HepG2 (cell line): Measurements from ENCODE around the gene RAB40C. TPM values are rescaled to one million over a fixed set of nuclear protein-coding genes. Genes with fewer than 3 reads are reported as not detected.

Experiments
- FOXC1 ChIP-seq: sonication (generic); formaldehyde crosslinking; IDR thresholded peaks from 2 replicates; pipeline ENCODE4 v1.8.0; 2022; ENCODE audit warnings: mild to moderate bottlenecking, missing genetic modification reagents, borderline replicate concordance
- GMEB1 ChIP-seq: sonication (generic); formaldehyde crosslinking; IDR thresholded peaks from 2 replicates; pipeline ENCODE4 v1.5.1; 2020; ENCODE audit warnings: missing genetic modification reagents, mild to moderate bottlenecking, borderline replicate concordance
- HDAC2 ChIP-seq: sonication (generic); formaldehyde crosslinking; IDR thresholded peaks from 2 replicates; pipeline ENCODE4 v1.4.0; 2020; ENCODE audit warnings: missing genetic modification reagents
- KMT2A ChIP-seq: sonication (generic); formaldehyde crosslinking; IDR thresholded peaks from 2 replicates; pipeline ENCODE4 v1.4.0; 2020; ENCODE audit warnings: missing genetic modification reagents
- MTF2 ChIP-seq: sonication (generic); formaldehyde crosslinking; IDR thresholded peaks from 2 replicates; pipeline ENCODE4 v1.5.0; 2020; ENCODE audit warnings: missing genetic modification reagents, borderline replicate concordance
- MYC ChIP-seq: sonication (generic); formaldehyde crosslinking; IDR thresholded peaks from 2 replicates; pipeline ENCODE4 v1.9.0; 2021; ENCODE audit warnings: missing genetic modification reagents, borderline replicate concordance
- PHB2 ChIP-seq: fragments of 450-650 bp; IDR thresholded peaks from 2 replicates; pipeline ENCODE4 v1.6.1; 2018; ENCODE audit not compliant: partially characterized antibody
- SALL2 ChIP-seq: sonication (generic); formaldehyde crosslinking; IDR thresholded peaks from 2 replicates; pipeline ENCODE4 v1.8.1; 2023; ENCODE audit warnings: mild to moderate bottlenecking, missing genetic modification reagents, inconsistent platforms
- XRCC5 ChIP-seq: fragments of 200-400 bp; formaldehyde crosslinking; optimal IDR thresholded peaks from 2 replicates; pipeline ENCODE3; 2017; ENCODE audit warnings: mild to moderate bottlenecking, low read length
- ZBTB21 ChIP-seq: sonication (generic); formaldehyde crosslinking; IDR thresholded peaks from 2 replicates; pipeline ENCODE4 v1.4.0; 2020; ENCODE audit warnings: missing genetic modification reagents
- ZMAT3 ChIP-seq: sonication (generic); formaldehyde crosslinking; conservative IDR thresholded peaks from 2 replicates; pipeline ENCODE4 v1.7.0; 2021; ENCODE audit warnings: missing genetic modification reagents
- ZNF10 ChIP-seq: sonication (generic); formaldehyde crosslinking; IDR thresholded peaks from 2 replicates; pipeline ENCODE4 v1.4.0; 2020; ENCODE audit warnings: mild to moderate bottlenecking, low read depth, missing genetic modification reagents, borderline replicate concordance
- ZNF225 ChIP-seq: sonication (generic); formaldehyde crosslinking; IDR thresholded peaks from 2 replicates; pipeline ENCODE4 v1.4.0; 2020; ENCODE audit warnings: mild to moderate bottlenecking, missing genetic modification reagents
- ZNF343 ChIP-seq: sonication (generic); formaldehyde crosslinking; IDR thresholded peaks from 2 replicates; pipeline ENCODE4 v1.4.0; 2020; ENCODE audit warnings: mild to moderate bottlenecking, missing genetic modification reagents
- ZNF7 ChIP-seq: IDR thresholded peaks from 2 replicates; pipeline ENCODE4 v1.6.1; 2016; ENCODE audit warnings: missing biosample characterization, missing genetic modification reagents
- polyA plus RNA-seq, 8 experiments: library from polyadenylated mRNA; depleted of rRNA in 3 of 8; stranded (reverse) in 7 of 8; unstranded in 1 of 8; fragments of >200 nt; fragmentation: Illumina TruSeq in 4 of 8; extraction: Trizol in 4 of 8; gene quantifications; 2 replicates each; pipeline versions ENCODE4 v1.2.1 to v1.2.3, GENCODE V29; 2011 to 2016; ENCODE audit warnings: low read depth in 4 of 8, missing spikeins in 1 of 8, mixed read lengths in 1 of 8; ENCODE audit not compliant: insufficient read depth in 1 of 8
- total RNA-seq, 5 experiments: library from RNA; depleted of rRNA; stranded (reverse); fragments of >200 nt; fragmentation: Illumina TruSeq; extraction: Trizol; gene quantifications; 2 replicates each; pipeline ENCODE4 v1.2.3, GENCODE V29; 2016; ENCODE audit warnings: low read depth in 1 of 5
- TF ChIP-seq, protein P1 (sequence below): sonication (generic); formaldehyde crosslinking; IDR thresholded peaks from 2 replicates; pipeline ENCODE4 v1.9.0; 2022; ENCODE audit warnings: low read depth, missing genetic modification reagents
- TF ChIP-seq, protein P2 (sequence below): sonication (generic); formaldehyde crosslinking; IDR thresholded peaks from 2 replicates; pipeline ENCODE4 v1.4.0; 2020; ENCODE audit warnings: missing genetic modification reagents, borderline replicate concordance
- TF ChIP-seq, protein P3 (sequence below): sonication (generic); formaldehyde crosslinking; IDR thresholded peaks from 2 replicates; pipeline ENCODE4 v1.8.1; 2023; ENCODE audit warnings: missing genetic modification reagents, inconsistent platforms, borderline replicate concordance
- TF ChIP-seq, protein P4 (sequence below): sonication (generic); formaldehyde crosslinking; IDR thresholded peaks from 2 replicates; pipeline ENCODE4 v1.4.0; 2020; ENCODE audit warnings: mild to moderate bottlenecking, missing genetic modification reagents

The RAB40C gene
- total and polyA plus RNA-seq, 2 of the 13 experiments (the other 11 are each of a cell fraction or from before 2014, with no cell fraction given): 7.7 to 11.5 TPM

- TF ChIP-seq ZNF343 (CRISPR knock-in tag): no peak
- TF ChIP-seq PHB2: no peak
- TF ChIP-seq MYC (CRISPR knock-in tag): no peak; the same call in 1 of the 2 replicates
- no peak for TF ChIP-seq MTF2
- TF ChIP-seq XRCC5: peak; percentile 90
- TF ChIP-seq ZNF7: no peak
- no peak for TF ChIP-seq ZMAT3
- TF ChIP-seq, protein P1, sequence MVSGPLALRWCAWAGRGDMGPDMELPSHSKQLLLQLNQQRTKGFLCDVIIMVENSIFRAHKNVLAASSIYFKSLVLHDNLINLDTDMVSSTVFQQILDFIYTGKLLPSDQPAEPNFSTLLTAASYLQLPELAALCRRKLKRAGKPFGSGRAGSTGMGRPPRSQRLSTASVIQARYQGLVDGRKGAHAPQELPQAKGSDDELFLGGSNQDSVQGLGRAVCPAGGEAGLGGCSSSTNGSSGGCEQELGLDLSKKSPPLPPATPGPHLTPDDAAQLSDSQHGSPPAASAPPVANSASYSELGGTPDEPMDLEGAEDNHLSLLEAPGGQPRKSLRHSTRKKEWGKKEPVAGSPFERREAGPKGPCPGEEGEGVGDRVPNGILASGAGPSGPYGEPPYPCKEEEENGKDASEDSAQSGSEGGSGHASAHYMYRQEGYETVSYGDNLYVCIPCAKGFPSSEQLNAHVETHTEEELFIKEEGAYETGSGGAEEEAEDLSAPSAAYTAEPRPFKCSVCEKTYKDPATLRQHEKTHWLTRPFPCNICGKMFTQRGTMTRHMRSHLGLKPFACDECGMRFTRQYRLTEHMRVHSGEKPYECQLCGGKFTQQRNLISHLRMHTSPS (CRISPR knock-in tag): no peak
- no peak for TF ChIP-seq ZBTB21 (CRISPR knock-in tag)
- TF ChIP-seq ZNF10 (CRISPR knock-in tag): no peak
- TF ChIP-seq SALL2: no peak
- TF ChIP-seq, protein P2, sequence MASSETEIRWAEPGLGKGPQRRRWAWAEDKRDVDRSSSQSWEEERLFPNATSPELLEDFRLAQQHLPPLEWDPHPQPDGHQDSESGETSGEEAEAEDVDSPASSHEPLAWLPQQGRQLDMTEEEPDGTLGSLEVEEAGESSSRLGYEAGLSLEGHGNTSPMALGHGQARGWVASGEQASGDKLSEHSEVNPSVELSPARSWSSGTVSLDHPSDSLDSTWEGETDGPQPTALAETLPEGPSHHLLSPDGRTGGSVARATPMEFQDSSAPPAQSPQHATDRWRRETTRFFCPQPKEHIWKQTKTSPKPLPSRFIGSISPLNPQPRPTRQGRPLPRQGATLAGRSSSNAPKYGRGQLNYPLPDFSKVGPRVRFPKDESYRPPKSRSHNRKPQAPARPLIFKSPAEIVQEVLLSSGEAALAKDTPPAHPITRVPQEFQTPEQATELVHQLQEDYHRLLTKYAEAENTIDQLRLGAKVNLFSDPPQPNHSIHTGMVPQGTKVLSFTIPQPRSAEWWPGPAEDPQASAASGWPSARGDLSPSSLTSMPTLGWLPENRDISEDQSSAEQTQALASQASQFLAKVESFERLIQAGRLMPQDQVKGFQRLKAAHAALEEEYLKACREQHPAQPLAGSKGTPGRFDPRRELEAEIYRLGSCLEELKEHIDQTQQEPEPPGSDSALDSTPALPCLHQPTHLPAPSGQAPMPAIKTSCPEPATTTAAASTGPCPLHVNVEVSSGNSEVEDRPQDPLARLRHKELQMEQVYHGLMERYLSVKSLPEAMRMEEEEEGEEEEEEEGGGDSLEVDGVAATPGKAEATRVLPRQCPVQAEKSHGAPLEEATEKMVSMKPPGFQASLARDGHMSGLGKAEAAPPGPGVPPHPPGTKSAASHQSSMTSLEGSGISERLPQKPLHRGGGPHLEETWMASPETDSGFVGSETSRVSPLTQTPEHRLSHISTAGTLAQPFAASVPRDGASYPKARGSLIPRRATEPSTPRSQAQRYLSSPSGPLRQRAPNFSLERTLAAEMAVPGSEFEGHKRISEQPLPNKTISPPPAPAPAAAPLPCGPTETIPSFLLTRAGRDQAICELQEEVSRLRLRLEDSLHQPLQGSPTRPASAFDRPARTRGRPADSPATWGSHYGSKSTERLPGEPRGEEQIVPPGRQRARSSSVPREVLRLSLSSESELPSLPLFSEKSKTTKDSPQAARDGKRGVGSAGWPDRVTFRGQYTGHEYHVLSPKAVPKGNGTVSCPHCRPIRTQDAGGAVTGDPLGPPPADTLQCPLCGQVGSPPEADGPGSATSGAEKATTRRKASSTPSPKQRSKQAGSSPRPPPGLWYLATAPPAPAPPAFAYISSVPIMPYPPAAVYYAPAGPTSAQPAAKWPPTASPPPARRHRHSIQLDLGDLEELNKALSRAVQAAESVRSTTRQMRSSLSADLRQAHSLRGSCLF (CRISPR knock-in tag): no peak
- TF ChIP-seq KMT2A (CRISPR knock-in tag): no peak
- TF ChIP-seq GMEB1 (CRISPR knock-in tag): no peak
- TF ChIP-seq FOXC1: no peak
- TF ChIP-seq, protein P3, sequence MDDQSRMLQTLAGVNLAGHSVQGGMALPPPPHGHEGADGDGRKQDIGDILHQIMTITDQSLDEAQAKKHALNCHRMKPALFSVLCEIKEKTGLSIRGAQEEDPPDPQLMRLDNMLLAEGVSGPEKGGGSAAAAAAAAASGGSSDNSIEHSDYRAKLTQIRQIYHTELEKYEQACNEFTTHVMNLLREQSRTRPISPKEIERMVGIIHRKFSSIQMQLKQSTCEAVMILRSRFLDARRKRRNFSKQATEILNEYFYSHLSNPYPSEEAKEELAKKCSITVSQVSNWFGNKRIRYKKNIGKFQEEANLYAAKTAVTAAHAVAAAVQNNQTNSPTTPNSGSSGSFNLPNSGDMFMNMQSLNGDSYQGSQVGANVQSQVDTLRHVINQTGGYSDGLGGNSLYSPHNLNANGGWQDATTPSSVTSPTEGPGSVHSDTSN (CRISPR knock-in tag): no peak
- TF ChIP-seq, protein P4, sequence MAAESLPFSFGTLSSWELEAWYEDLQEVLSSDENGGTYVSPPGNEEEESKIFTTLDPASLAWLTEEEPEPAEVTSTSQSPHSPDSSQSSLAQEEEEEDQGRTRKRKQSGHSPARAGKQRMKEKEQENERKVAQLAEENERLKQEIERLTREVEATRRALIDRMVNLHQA (CRISPR knock-in tag): no peak
- TF ChIP-seq HDAC2 (CRISPR knock-in tag): peak; percentile 52; the same call in 1 of the 2 replicates
- TF ChIP-seq ZNF225 (CRISPR knock-in tag): no peak
Observed at GRCh38 chr16:610513-611381, 20.9 kb downstream of the RAB40C start (continued).
